CD4-positive, alpha-beta T cell treated with Interleukin-15 for 1 hour (primary cell): ENCODE results near the gene FDX2.
"Not testable (repeated sequence)": the region's sequence is repeated elsewhere in the genome, so short reads cannot be mapped to it uniquely, and the experiment has no call there.

ENCODE experiments used
- DNase-seq: peaks from one replicate; pipeline ENCODE4 v3.0.0-alpha.2; 2020

FDX2 gene

DNA sequence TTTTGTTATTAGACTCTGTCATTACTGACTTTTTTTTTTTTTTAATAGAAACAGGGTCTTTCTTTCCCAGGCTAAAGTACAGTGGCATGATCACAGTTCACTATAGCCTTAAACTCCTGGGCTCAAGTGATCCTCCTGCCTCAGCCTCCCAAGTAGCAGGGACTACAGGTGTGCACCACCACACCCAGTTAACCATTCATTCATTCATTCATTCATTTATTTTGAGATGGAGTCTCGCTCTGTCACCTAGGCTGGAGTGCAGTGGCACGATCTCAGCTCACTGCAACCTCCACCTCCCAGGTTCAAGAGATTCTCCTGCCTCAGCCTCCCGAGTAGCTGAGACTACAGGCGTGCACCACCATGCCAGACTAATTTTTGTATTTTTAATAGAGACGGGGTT, 33.8 kb downstream of the FDX2 start:
- not testable (repeated sequence) for DNase-seq

DNA sequence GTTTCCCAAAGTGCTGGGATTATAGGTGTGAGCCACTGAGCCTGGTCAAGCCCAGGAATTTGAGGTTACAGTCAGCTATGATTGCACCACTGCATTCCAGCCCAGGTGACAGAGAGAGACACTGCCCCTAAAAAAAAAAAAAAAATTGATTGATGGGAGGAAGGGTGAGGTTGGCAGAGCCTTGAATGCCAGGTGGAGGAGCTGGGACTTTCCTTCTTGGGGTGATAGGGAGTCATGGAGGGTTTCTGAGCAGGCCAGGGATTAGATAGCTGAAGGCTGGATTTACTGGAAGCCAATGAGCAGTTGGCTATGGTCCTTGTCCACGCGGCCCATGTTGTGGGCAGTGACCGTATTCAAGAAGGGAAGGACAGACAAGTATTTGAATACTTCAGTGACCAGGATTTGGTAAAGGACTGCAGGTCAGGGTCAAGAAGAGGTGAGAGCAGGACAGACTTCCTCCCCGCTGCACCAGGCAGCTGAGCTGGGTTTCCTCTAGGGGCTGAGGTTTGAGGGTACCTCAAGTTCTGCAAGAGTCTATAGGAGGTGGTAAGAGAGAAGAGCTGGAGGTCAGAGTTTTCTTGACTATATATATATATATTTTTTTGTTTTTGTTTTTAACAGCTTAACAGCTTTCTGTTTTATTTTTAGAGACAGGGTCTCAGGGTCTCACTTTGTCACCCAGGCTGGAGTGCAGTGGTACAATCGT, 35.9 kb downstream of the FDX2 start:
- DNase-seq: no peak

DNA sequence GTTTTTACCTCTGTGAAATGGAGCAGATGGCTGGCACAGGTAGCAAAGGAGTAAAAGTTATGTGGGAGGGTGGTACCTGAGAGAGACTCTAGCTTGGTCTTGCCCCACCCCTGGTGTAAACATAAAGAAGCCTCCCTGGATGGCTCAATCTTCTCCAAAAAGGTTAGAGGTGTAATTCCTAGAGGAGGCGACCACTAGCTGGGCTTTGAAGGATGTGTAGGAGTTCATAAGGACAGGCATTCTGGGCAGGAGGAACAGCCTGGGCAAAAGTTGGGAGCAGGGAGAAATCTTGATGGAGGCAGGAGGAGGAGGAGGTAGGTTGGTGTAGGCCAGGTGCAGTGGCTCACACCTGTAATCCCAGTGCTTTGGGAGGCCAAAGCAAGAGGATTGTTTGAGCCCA, 36.9 kb downstream of the FDX2 start:
- DNase-seq: no peak

DNA sequence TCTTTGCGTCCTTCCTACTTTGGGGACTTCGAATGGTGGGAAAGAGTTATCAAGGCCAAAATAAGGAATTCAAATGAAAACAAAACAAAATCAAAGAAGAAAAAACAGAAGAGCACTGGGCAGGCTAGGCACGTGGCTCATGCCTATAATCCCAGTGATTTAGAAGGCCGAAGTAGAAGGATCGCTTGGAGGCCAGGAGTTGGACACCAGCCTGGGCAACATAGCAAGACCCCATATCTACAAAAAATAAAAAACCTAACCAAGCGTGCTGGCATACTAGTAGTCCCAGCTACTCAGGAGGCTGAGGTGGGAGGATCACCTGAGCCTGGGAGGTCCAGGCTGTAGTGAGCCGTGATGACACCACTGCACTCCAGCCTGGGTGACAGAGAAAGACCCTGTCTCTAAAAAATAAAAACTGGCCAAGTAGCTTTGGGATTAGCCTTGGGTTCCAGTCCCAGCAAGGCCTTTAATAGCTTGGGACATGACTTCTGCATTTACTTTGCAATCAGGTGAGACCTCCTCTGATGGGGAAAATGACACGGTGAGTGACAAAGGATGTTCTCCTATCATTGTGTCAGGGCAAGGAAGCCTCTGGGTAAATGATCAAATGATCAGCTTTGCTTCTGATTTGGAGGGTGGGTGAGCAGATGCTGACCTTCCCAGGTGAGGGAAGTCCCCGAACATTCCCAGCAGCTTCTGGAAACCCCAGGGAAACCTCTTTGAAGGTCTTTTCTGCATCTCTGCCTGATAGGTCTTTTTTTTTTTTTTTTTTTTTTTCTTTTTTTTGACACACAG, 37.8 kb downstream of the FDX2 start:
- no peak for DNase-seq

DNA sequence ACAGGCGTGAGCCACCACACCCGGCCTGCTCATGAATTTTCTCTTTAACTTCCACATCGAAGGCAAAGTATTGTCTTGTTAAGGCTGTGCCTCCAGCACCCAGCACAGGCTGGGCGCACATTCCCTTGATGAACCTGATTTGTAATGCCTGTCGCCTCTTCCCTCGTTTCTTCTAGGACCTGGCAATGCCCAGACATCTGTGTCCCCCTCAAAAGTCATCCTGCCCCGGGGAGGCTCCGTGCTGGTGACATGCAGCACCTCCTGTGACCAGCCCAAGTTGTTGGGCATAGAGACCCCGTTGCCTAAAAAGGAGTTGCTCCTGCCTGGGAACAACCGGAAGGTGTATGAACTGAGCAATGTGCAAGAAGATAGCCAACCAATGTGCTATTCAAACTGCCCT, 41.2 kb downstream of the FDX2 start:
- no peak for DNase-seq

DNA sequence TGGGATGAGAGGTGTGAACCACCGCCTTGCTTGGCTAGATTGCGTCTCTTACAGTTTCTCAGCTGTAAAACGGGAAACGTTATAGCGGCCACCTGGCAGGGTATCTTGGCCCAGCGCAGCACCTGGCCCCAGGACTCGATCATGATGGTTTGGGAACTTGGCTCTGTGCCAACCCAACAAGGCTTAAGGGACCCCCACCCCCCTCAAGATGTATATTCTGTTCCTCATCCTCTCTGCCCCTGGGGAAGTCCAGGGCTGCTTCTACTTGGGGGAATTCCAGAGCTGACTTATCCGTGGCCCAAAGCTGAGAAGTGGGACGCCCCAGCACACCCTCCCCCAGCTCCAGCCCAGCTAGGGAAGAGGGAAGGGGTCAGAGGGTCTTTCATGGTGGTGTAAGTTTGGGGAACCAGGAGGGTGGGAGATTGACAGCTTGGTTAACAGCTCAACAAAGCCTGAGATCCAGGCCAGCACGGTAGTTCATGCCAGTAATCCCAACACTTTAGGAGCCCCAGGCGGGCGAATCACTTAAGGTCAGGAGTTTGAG, 44.2 kb downstream of the FDX2 start:
- peak; percentile 82 for DNase-seq

DNA sequence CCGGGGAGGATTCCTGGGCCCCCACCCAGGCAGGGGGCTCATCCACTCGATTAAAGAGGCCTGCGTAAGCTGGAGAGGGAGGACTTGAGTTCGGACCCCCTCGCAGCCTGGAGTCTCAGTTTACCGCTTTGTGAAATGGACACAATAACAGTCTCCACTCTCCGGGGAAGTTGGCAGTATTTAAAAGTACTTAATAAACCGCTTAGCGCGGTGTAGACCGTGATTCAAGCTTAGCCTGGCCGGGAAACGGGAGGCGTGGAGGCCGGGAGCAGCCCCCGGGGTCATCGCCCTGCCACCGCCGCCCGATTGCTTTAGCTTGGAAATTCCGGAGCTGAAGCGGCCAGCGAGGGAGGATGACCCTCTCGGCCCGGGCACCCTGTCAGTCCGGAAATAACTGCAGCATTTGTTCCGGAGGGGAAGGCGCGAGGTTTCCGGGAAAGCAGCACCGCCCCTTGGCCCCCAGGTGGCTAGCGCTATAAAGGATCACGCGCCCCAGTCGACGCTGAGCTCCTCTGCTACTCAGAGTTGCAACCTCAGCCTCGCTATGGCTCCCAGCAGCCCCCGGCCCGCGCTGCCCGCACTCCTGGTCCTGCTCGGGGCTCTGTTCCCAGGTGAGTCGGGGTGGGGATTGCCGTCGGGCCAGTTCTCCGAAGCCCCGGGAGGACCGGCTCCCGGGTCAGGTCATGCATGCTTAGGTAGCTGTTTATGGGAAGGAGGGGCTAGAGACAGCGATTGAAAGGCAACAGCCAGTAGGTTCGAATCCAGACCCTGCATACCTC, 45.0 kb downstream of the FDX2 start, which contains the start of gene ICAM1:
TSS of gene ICAM1 (plus strand) at position 505 of the 779 bp plus-strand sequence. CDS start at position 545, 40 bp downstream.
- DNase-seq: peak; percentile 90

DNA sequence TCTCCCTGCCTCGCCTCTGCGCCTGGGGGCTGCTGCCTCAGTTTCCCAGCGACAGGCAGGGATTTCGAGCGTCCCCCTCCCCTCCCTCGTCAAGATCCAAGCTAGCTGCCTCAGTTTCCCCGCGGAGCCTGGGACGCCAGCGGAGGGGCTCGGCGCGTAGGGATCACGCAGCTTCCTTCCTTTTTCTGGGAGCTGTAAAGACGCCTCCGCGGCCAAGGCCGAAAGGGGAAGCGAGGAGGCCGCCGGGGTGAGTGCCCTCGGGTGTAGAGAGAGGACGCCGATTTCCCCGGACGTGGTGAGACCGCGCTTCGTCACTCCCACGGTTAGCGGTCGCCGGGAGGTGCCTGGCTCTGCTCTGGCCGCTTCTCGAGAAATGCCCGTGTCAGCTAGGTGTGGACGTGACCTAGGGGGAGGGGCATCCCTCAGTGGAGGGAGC, 45.6 kb downstream of the FDX2 start:
- peak; percentile 89 for DNase-seq

DNA sequence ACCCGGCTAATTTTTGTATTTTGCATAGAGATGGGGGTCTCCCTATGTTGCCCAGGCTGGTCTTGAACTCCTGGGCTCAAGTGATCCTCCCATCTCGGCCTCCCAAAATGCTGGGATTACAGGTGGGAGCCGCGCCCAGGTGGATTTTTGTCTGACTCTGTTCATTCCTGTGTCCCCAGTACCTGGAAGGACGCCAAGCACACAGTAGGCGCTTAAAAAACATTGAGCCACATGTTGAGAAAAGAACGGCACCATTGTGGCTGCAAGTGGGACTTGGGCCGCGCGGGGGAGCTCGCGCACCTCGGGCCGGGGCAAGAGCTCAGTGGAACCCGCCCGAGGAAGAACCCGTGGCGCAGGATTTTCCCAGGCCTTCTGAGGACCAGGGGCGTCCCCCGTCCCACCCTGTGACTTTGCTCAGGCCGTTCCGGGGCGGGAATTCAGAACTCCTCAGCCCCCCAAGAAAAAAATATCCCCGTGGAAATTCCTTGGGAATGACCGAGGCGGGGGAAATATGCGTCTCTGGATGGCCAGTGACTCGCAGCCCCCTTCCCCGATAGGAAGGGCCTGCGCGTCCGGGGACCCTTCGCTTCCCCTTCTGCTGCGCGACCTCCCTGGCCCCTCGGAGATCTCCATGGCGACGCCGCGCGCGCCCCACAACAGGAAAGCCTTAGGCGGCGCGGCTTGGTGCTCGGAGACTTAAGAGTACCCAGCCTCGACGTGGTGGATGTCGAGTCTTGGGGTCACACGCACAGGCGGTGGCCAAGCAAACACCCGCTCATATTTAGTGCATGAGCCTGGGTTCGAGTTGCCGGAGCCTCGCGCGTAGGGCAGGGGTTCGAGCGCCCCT, 46.3 kb downstream of the FDX2 start:
- DNase-seq: peak; percentile 87

DNA sequence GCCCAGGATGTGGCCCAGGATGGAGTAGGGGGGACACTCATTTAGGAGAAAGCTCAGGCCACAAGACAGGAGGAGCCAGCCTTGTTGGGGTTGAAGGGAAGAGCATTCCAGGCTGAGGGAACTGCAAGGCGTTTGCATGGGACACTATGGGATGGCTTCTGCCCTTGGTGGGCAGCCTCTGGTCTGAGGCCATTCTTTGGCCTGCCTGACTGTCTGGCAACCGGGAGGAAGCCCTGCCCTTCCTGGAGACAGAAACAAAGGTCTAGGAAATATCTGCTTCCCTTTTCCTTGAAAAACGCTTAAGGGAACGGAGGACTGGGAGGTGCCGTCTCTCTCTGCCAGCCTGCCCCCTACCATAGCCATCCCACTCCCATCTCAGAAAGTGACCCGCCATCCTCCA, 47.7 kb downstream of the FDX2 start:
- DNase-seq: no peak

DNA sequence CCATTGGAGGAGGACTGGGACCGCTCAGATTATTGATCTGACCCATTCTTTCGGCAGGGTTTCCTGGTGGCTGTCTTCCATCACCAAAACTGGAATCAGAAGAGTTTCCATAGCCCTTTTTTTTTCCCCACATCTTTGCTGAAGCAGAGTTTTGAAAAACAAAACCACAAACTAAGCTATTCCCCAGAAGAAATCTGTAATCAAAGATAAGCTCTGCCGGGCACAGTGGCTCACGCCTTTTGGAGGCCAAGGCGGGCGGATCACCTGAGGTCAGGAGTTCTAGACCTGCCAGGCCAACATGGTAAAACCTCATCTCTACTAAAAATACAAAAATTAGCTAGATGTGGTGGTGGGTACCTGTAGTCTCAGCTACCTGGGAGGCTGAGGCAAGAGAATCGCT, 49.1 kb downstream of the FDX2 start:
- DNase-seq: no peak

DNA sequence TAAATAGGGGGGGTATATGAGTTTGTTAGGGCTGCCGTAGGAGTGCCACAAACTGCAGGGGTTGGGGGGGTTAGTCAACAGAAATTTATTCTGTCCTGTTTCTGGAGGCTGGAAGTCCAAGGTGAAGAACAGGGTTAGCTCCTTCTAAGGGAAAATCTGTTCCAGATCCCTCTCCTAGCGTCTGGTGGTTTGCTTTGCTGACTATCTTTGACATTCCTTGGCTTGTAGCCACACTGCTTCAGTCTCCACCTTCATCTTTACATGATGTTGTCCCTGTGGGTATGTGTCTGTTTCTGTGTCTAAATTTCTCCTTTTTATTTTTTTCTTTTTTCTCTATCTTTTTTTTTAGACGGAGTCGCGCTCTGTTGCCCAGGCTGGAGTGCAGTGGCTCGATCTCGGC, 53.0 kb downstream of the FDX2 start:
- no peak for DNase-seq

DNA sequence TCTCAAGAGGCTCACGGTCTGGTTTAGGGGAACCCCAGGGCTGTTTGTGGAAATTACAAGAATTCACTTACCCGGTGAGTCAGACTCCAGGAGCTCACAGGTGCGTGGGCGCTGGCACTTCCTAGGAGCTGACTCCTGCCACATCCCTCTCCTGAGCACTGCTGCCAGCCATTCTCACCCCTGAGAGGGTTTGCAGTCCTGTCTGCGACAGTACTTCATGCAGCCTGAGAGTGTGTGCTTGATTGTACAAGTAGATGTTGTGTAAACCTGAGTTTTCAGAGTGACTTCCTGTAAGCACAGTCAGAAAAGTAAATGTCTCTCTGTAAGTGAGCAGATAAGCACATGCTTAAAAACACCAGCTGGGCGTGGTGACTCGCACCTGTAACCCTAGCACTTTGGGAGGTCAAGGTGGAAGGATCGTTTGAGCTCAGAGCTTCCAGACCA, 55.7 kb downstream of the FDX2 start:
- DNase-seq: no peak
